SJSA1 (cell line): ENCODE measurements around the gene SPC25. TPM values are rescaled to one million over a fixed set of nuclear protein-coding genes. Genes with fewer than 3 reads are reported as not detected.

Experiments
- DNase-seq, 2 experiments: peaks; one replicate each; pipeline ENCODE4 v3.0.0-alpha.2; 2015 to 2020; ENCODE audit warnings: low spot score in 2 of 2, low read depth in 1 of 2
- H3K27ac ChIP-seq: fragments of 250-450 bp; sonication (Bioruptor Pico); 2 replicates; pipeline ENCODE4 v1.5.1; 2020; ENCODE audit warnings: mild to moderate bottlenecking, moderate library complexity
- H3K27me3 ChIP-seq: fragments of 250-450 bp; sonication (Bioruptor Pico); replicated peaks from 2 replicates; pipeline ENCODE4 v1.5.1; 2020; ENCODE audit warnings: mild to moderate bottlenecking, moderate library complexity
- H3K36me3 ChIP-seq: fragments of 250-450 bp; sonication (Bioruptor Pico); 2 replicates; pipeline ENCODE4 v1.5.1; 2020; ENCODE audit warnings: mild to moderate bottlenecking
- H3K4me1 ChIP-seq: fragments of 250-450 bp; sonication (Bioruptor Pico); replicated peaks from 2 replicates; pipeline ENCODE4 v1.6.1; 2021; ENCODE audit warnings: mild to moderate bottlenecking
- H3K4me3 ChIP-seq: fragments of 250-450 bp; sonication (Bioruptor Pico); 2 replicates; pipeline ENCODE4 v1.5.1; 2020; ENCODE audit warnings: mild to moderate bottlenecking
- H3K9me3 ChIP-seq: fragments of 250-450 bp; sonication (Bioruptor Pico); replicated peaks from 2 replicates; pipeline ENCODE4 v1.5.1; 2020; ENCODE audit warnings: mild to moderate bottlenecking
- total RNA-seq: library from RNA; depleted of rRNA; stranded (reverse); fragments of >200 nt; shearing (Covaris generic); gene quantifications from 2 replicates; pipeline ENCODE4 v1.2.3, GENCODE V29; 2014

The SPC25 gene
- total RNA-seq, 1 experiment from 2014 or later, result 53.0 TPM

GRCh38 chr2:168915441-168916330, 25.5 kb upstream of the SPC25 start:
- no peak for DNase-seq
- H3K27me3 ChIP-seq, result peaks cover 46% of the 10 kb centered on the region
- no peaks in the 10 kb centered on the region for H3K36me3 ChIP-seq

GRCh38 chr2:168913495-168913894, 23.3 kb upstream of the SPC25 start:
- H3K4me3 ChIP-seq, result no peak overlapping the region
- no peaks in the 10 kb centered on the region for H3K4me1 ChIP-seq
- H3K27ac ChIP-seq, result no peak overlapping the region
- no peak for DNase-seq
- H3K36me3 ChIP-seq, result no peaks in the 10 kb centered on the region
- no peaks in the 10 kb centered on the region for H3K9me3 ChIP-seq
- H3K27me3 ChIP-seq, result peaks cover 58% of the 10 kb centered on the region

More at GRCh38 chr2:168915441-168916330, 25.5 kb upstream of the SPC25 start:
- H3K4me3 ChIP-seq, result no peak overlapping the region
- no peaks in the 10 kb centered on the region for H3K9me3 ChIP-seq
- no peaks in the 10 kb centered on the region for H3K4me1 ChIP-seq
- H3K27ac ChIP-seq, result no peak overlapping the region

- Histone ChIP-seq H3K4me3 (no peak overlapping the region), H3K27me3 (peaks cover 61% of the 10 kb centered on the region), H3K36me3 (no peaks in the 10 kb centered on the region), H3K27ac (no peak overlapping the region), H3K9me3 (no peaks in the 10 kb centered on the region), H3K4me1 (no peaks in the 10 kb centered on the region)
- no peak for DNase-seq
Measured at GRCh38 chr2:168912901-168913369, 22.7 kb upstream of the SPC25 start.

GRCh38 chr2:168912466-168912865, 22.2 kb upstream of the SPC25 start:
- no peak for DNase-seq
- Histone ChIP-seq H3K36me3 (no peaks in the 10 kb centered on the region), H3K4me1 (no peaks in the 10 kb centered on the region), H3K27me3 (peaks cover 61% of the 10 kb centered on the region), H3K4me3 (no peak overlapping the region), H3K9me3 (no peaks in the 10 kb centered on the region), H3K27ac (no peak overlapping the region)

- H3K4me1 ChIP-seq, result no peaks in the 10 kb centered on the region
- H3K4me3 ChIP-seq, result no peak overlapping the region
- no peaks in the 10 kb centered on the region for H3K36me3 ChIP-seq
- no peaks in the 10 kb centered on the region for H3K9me3 ChIP-seq
- H3K27ac ChIP-seq, result no peak overlapping the region
- DNase-seq, result no peak
- peaks cover 50% of the 10 kb centered on the region for H3K27me3 ChIP-seq
Measured at GRCh38 chr2:168910330-168910729, 20.1 kb upstream of the SPC25 start.

GRCh38 chr2:168907940-168908662, 17.9 kb upstream of the SPC25 start:
- Histone ChIP-seq H3K27ac (no peak overlapping the region), H3K4me1 (no peaks in the 10 kb centered on the region), H3K36me3 (no peaks in the 10 kb centered on the region), H3K4me3 (no peak overlapping the region), H3K9me3 (no peaks in the 10 kb centered on the region), H3K27me3 (peaks cover 39% of the 10 kb centered on the region)
- no peak for DNase-seq

GRCh38 chr2:168904358-168904757, 14.1 kb upstream of the SPC25 start:
- Histone ChIP-seq H3K27ac (no peak overlapping the region), H3K4me1 (no peaks in the 10 kb centered on the region), H3K9me3 (no peaks in the 10 kb centered on the region), H3K36me3 (no peaks in the 10 kb centered on the region), H3K4me3 (no peak overlapping the region), H3K27me3 (peaks cover 14% of the 10 kb centered on the region)
- DNase-seq, result no peak

GRCh38 chr2:168903888-168904287, 13.7 kb upstream of the SPC25 start:
- DNase-seq, result no peak
- no peak overlapping the region for H3K27ac ChIP-seq
- H3K36me3 ChIP-seq, result no peaks in the 10 kb centered on the region
- no peak overlapping the region for H3K4me3 ChIP-seq
- no peaks in the 10 kb centered on the region for H3K9me3 ChIP-seq
- peaks cover 14% of the 10 kb centered on the region for H3K27me3 ChIP-seq
- H3K4me1 ChIP-seq, result no peaks in the 10 kb centered on the region

GRCh38 chr2:168901003-168901402, 10.8 kb upstream of the SPC25 start, which contains the start of gene G6PC2:
Gene G6PC2, plus strand, starts transcription at chr2:168901291. Its CDS starts 41 bp downstream, at chr2:168901332.
- DNase-seq, result no peak
- Histone ChIP-seq H3K4me3 (no peak within 1 kb of the TSS), H3K27me3 (peaks cover 7% of the 10 kb centered on the region), H3K27ac (no peak within 1 kb of the TSS), H3K4me1 (no peaks in the 10 kb centered on the region), H3K9me3 (no peaks in the 10 kb centered on the region), H3K36me3 (no peaks in the 10 kb centered on the region)

- Histone ChIP-seq H3K4me1 (no peaks in the 10 kb centered on the region), H3K27ac (no peak overlapping the region), H3K27me3 (peaks cover 3% of the 10 kb centered on the region; the same call in 1 of the 2 replicates), H3K36me3 (no peaks in the 10 kb centered on the region), H3K4me3 (no peak overlapping the region), H3K9me3 (no peaks in the 10 kb centered on the region)
- no peak for DNase-seq
Measured at GRCh38 chr2:168897449-168897848, 7.2 kb upstream of the SPC25 start.

GRCh38 chr2:168896783-168897182, 6.6 kb upstream of the SPC25 start:
- Histone ChIP-seq H3K27ac (no peak overlapping the region), H3K36me3 (no peaks in the 10 kb centered on the region), H3K9me3 (no peaks in the 10 kb centered on the region), H3K27me3 (no peaks in the 10 kb centered on the region; the same call in 1 of the 2 replicates), H3K4me3 (no peak overlapping the region), H3K4me1 (no peaks in the 10 kb centered on the region)
- no peak for DNase-seq

- Histone ChIP-seq H3K36me3 (no peaks in the 10 kb centered on the region), H3K4me1 (peaks cover under 1% of the 10 kb centered on the region), H3K27ac (no peak overlapping the region), H3K9me3 (no peaks in the 10 kb centered on the region), H3K4me3 (no peak overlapping the region), H3K27me3 (no peaks in the 10 kb centered on the region; the same call in 1 of the 2 replicates)
- no peak for DNase-seq
Measured at GRCh38 chr2:168895771-168896170, 5.5 kb upstream of the SPC25 start.

- DNase-seq, result no peak
- Histone ChIP-seq H3K4me1 (peaks cover 4% of the 10 kb centered on the region), H3K27ac (no peak overlapping the region), H3K4me3 (no peak overlapping the region), H3K27me3 (no peaks in the 10 kb centered on the region; the same call in 1 of the 2 replicates), H3K9me3 (no peaks in the 10 kb centered on the region), H3K36me3 (peaks cover 3% of the 10 kb centered on the region; the same call in 1 of the 2 replicates)
Measured at GRCh38 chr2:168894720-168895119, 4.5 kb upstream of the SPC25 start.

GRCh38 chr2:168894101-168894500, 3.9 kb upstream of the SPC25 start:
- no peak for DNase-seq
- Histone ChIP-seq H3K9me3 (no peaks in the 10 kb centered on the region), H3K27me3 (no peaks in the 10 kb centered on the region; the same call in 1 of the 2 replicates), H3K4me1 (peaks cover 8% of the 10 kb centered on the region), H3K27ac (no peak overlapping the region), H3K4me3 (no peak overlapping the region), H3K36me3 (peaks cover 3% of the 10 kb centered on the region; the same call in 1 of the 2 replicates)
